Loucy (cell line): Measurements from ENCODE around the gene LRRC1.

Experiments used
- H2AFZ ChIP-seq: fragments of 200-600 bp; sonication (generic); 2 replicates; pipeline ENCODE4 v1.6.0; 2016; ENCODE audit warnings: antibody characterized with exemption, mild to moderate bottlenecking, low read length, moderate library complexity
- H3F3A ChIP-seq: fragments of 200-600 bp; 2 replicates; pipeline ENCODE4 v1.6.0; 2016; ENCODE audit warnings: antibody characterized with exemption, low read depth, mild to moderate bottlenecking
- H3K27me3 ChIP-seq: fragments of 200-600 bp; sonication (generic); 2 replicates; pipeline ENCODE4 v1.6.1; 2014; ENCODE audit warnings: low read length, mild to moderate bottlenecking; ENCODE audit not compliant: insufficient read depth, poor library complexity, severe bottlenecking
- H3K36me3 ChIP-seq: fragments of 200-600 bp; sonication (generic); 2 replicates; pipeline ENCODE4 v1.6.1; 2016; ENCODE audit warnings: low read length; ENCODE audit not compliant: insufficient read depth
- H3K4me1 ChIP-seq: fragments of 200-600 bp; sonication (generic); 2 replicates; pipeline ENCODE4 v1.5.1; 2014; ENCODE audit warnings: low read length, mild to moderate bottlenecking; ENCODE audit not compliant: insufficient read depth, poor library complexity, severe bottlenecking
- H3K4me2 ChIP-seq: fragments of 200-600 bp; sonication (generic); 2 replicates; pipeline ENCODE4 v1.6.0; 2014; ENCODE audit warnings: antibody characterized with exemption, low read length, low read depth, mild to moderate bottlenecking; ENCODE audit not compliant: poor library complexity, severe bottlenecking
- H3K4me3 ChIP-seq: fragments of 200-600 bp; sonication (generic); 2 replicates; pipeline ENCODE4 v1.5.1; 2014; ENCODE audit warnings: low read length, mild to moderate bottlenecking, mixed read lengths; ENCODE audit not compliant: poor library complexity, severe bottlenecking
- H3K79me2 ChIP-seq: fragments of 200-600 bp; sonication (generic); 2 replicates; pipeline ENCODE4 v1.6.1; 2014; ENCODE audit warnings: low read length; ENCODE audit not compliant: insufficient read depth
- H3K9ac ChIP-seq: fragments of 200-600 bp; sonication (generic); 2 replicates; pipeline ENCODE4 v1.6.0; 2014; ENCODE audit warnings: mild to moderate bottlenecking, low read depth, low read length, moderate library complexity; ENCODE audit not compliant: poor library complexity, severe bottlenecking
- H3K9me2 ChIP-seq: fragments of 200-600 bp; sonication (generic); replicated peaks from 2 replicates; pipeline ENCODE4 v1.6.1; 2016; ENCODE audit warnings: low read depth, low read length, mixed read lengths
- H3K9me3 ChIP-seq: fragments of 200-600 bp; sonication (generic); 2 replicates; pipeline ENCODE4 v1.6.1; 2014; ENCODE audit warnings: mild to moderate bottlenecking, antibody characterized with exemption, low read length, low read depth; ENCODE audit not compliant: insufficient read depth
- H4K20me1 ChIP-seq: fragments of 200-600 bp; sonication (generic); 2 replicates; pipeline ENCODE4 v1.6.0; 2014; ENCODE audit warnings: antibody characterized with exemption, low read length, mild to moderate bottlenecking; ENCODE audit not compliant: insufficient read depth, poor library complexity, severe bottlenecking
- EZH2phosphoT487 ChIP-seq: fragments of 200-600 bp; IDR thresholded peaks from 2 replicates; pipeline ENCODE4 v1.6.1; 2018; ENCODE audit warnings: antibody characterized with exemption, mild to moderate bottlenecking, moderate library complexity, borderline replicate concordance
- TF ChIP-seq, protein P1 (sequence below): fragments of 200-600 bp; sonication (generic); conservative IDR thresholded peaks from 2 replicates; pipeline ENCODE4 v1.5.1; 2014; ENCODE audit warnings: mild to moderate bottlenecking, antibody characterized with exemption, low read length

The LRRC1 gene

DNA sequence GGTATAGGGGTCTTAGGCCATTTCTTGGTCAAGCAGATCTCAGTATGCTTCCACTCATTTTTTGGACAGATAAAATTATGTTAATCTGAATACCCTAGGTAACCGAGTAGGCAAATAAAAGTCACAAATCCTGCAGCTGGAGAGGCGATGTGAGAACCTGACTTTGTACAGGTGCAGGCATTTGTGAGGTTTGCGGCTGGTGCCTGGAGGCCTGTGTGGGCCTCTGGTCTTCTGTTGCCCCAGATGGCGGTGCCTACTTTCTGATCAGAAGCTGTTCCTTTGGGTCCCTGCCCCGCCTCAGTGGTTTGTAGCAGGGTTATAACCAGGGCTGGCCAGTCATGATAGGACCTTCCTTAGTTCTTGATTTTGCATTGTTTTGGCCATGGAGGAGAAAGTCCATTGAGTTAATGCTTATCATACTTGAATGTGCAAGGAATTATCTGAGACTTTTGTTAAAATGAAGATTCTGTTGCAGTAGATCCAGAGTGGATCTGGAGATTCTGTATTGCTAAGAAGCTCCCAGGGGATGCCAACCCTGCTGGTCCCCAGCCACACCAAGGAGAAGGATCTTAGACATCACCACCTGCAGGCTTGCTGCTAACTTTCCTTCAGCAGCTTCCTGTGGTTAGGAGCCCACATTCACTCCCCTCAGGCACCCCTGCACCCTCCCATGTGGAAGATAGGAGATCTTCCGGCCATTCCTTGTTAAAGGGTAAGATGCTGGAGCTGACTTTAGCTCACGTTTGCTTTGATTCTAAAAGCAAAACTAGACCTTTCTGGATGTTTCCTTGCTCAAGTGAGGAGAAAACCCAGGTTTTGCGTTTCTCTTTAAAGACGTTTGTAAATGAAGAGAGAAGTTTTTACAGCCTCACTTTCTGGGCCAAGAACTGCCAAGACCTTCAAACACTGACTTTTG is 50.7 kb downstream of the LRRC1 start:
- Histone ChIP-seq H3K36me3 (no peaks in the 10 kb centered on the region), H3K9ac (no peak overlapping the region)
- TF ChIP-seq, protein P1, sequence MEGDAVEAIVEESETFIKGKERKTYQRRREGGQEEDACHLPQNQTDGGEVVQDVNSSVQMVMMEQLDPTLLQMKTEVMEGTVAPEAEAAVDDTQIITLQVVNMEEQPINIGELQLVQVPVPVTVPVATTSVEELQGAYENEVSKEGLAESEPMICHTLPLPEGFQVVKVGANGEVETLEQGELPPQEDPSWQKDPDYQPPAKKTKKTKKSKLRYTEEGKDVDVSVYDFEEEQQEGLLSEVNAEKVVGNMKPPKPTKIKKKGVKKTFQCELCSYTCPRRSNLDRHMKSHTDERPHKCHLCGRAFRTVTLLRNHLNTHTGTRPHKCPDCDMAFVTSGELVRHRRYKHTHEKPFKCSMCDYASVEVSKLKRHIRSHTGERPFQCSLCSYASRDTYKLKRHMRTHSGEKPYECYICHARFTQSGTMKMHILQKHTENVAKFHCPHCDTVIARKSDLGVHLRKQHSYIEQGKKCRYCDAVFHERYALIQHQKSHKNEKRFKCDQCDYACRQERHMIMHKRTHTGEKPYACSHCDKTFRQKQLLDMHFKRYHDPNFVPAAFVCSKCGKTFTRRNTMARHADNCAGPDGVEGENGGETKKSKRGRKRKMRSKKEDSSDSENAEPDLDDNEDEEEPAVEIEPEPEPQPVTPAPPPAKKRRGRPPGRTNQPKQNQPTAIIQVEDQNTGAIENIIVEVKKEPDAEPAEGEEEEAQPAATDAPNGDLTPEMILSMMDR, result no peak
- no peak for TF ChIP-seq EZH2phosphoT487

DNA sequence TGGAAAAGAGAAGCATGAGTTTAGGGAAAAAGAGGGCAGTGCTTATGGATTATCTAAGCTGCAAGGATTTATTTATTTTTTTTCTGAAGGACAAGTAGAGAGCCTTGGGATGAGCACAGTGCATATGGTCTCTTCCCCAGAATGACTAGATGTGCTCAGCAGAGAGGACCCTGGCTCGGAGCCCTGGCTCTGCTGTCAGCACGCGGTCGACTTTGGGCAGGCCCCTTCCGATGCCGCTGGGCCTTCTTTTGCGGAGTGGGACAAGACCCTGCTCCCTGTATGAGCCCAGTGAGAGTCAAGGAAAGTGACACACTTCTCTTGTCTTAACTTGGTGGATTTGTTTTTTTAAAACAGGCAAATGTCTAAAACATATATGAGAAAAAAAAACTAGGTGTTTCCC is 51.4 kb downstream of the LRRC1 start:
- no peak overlapping the region for H2AFZ ChIP-seq
- H3K27me3 ChIP-seq, result no peaks in the 10 kb centered on the region
- H3K9ac ChIP-seq, result no peak overlapping the region

More for the DNA sequence above, 50.7 kb downstream of the LRRC1 start:
- Histone ChIP-seq H3K9me3 (no peaks in the 10 kb centered on the region), H3K4me2 (no peak overlapping the region), H3K4me3 (no peak overlapping the region), H3K9me2 (no peaks in the 10 kb centered on the region), H3K27me3 (no peaks in the 10 kb centered on the region), H3K4me1 (peaks cover 9% of the 10 kb centered on the region), H4K20me1 (no peaks in the 10 kb centered on the region), H2AFZ (no peak overlapping the region), H3K79me2 (peaks cover 7% of the 10 kb centered on the region; the same call in 1 of the 2 replicates), H3F3A (no peaks in the 10 kb centered on the region)

DNA sequence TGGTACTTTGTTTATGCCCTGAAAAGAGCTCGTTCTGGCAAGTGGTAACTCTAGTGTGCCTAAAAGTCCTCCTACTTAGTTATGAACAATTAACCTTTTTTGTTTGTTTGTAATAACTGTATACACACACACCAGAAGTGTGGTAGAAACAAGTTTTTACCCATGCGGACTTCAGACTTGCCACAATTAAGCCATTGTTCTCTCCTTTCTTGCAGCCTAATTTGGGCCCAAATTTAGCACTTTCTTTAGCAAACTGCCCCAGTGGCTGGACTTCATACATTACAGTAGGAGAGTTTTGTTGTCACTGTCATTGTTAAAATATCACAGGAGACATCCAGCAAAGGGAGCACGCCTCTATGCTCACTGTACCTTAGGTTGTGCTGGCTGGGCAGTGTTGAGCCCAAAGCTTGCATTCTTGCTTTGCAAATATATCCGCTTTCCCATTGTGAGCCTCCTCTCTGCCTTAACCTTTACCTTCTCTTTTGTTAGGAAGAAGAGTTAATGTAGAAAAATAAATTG is 53.0 kb downstream of the LRRC1 start:
- H4K20me1 ChIP-seq, result no peaks in the 10 kb centered on the region
- no peaks in the 10 kb centered on the region for H3K36me3 ChIP-seq
- no peak overlapping the region for H3K4me2 ChIP-seq
- H3K9me2 ChIP-seq, result no peaks in the 10 kb centered on the region
- peaks cover 9% of the 10 kb centered on the region for H3K4me1 ChIP-seq
- H3K4me3 ChIP-seq, result no peak overlapping the region
- no peaks in the 10 kb centered on the region for H3K9me3 ChIP-seq
- H3K27me3 ChIP-seq, result no peaks in the 10 kb centered on the region
- no peaks in the 10 kb centered on the region; the same call in 1 of the 2 replicates for H3K79me2 ChIP-seq
- no peak overlapping the region for H2AFZ ChIP-seq
- no peaks in the 10 kb centered on the region for H3F3A ChIP-seq
- no peak overlapping the region for H3K9ac ChIP-seq
- no peak for TF ChIP-seq EZH2phosphoT487
- TF ChIP-seq, protein P1, result no peak

More for the DNA sequence above, 51.4 kb downstream of the LRRC1 start:
- Histone ChIP-seq H3K9me3 (no peaks in the 10 kb centered on the region), H3K4me3 (no peak overlapping the region), H3K79me2 (peaks cover under 1% of the 10 kb centered on the region; the same call in 1 of the 2 replicates), H3F3A (no peaks in the 10 kb centered on the region), H3K4me1 (peaks cover 9% of the 10 kb centered on the region), H4K20me1 (no peaks in the 10 kb centered on the region), H3K9me2 (no peaks in the 10 kb centered on the region), H3K36me3 (no peaks in the 10 kb centered on the region), H3K4me2 (no peak overlapping the region)
- TF ChIP-seq, protein P1, result no peak
- no peak for TF ChIP-seq EZH2phosphoT487
